ENCODE measurements around the gene HHIPL1.

Gene HHIPL1

GRCh38 chr14:99608591-99608990 lies 36.3 kb upstream of the HHIPL1 start:
- no peak for TF ChIP-seq EZH2phosphoT487 (IDR thresholded peaks at IDR 0.05; ENCODE audit: low read depth)
- no peak for TF ChIP-seq CTCF (IDR thresholded peaks at IDR 0.05; ENCODE audit: low read depth, low read length)
- H2AFZ ChIP-seq (ENCODE audit: low read depth, low read length): no peak overlapping the region
- no peaks in the 10 kb centered on the region for H3K79me2 ChIP-seq (ENCODE audit: low read length)
- no peak overlapping the region for H3K27ac ChIP-seq (ENCODE audit: low read length)
- no peaks in the 10 kb centered on the region for H3K27me3 ChIP-seq (ENCODE audit: low read depth, low read length)
- no peak overlapping the region for H3K4me2 ChIP-seq (ENCODE audit: low read length)
- H4K20me1 ChIP-seq (ENCODE audit: insufficient read depth, low read length): no peaks in the 10 kb centered on the region
- no peaks in the 10 kb centered on the region for H3K9me3 ChIP-seq (ENCODE audit: insufficient read depth, low read length)
- no peak overlapping the region for H3K4me3 ChIP-seq (ENCODE audit: low read length)
- no peak overlapping the region for H3K9ac ChIP-seq (ENCODE audit: low read length)
- H3K36me3 ChIP-seq (replicated peaks; ENCODE audit: low read depth, low read length): no peaks in the 10 kb centered on the region
- peaks cover 27% of the 10 kb centered on the region for H3K4me1 ChIP-seq (ENCODE audit: low read length)

GRCh38 chr14:99609245-99610170 lies 35.4 kb upstream of the HHIPL1 start:
- Histone ChIP-seq H3K27me3 (ENCODE audit: low read depth, low read length) (no peaks in the 10 kb centered on the region), H3K36me3 (replicated peaks; ENCODE audit: low read depth, low read length) (no peaks in the 10 kb centered on the region), H2AFZ (ENCODE audit: low read depth, low read length) (no peak overlapping the region), H3K4me3 (ENCODE audit: low read length) (no peak overlapping the region), H3K27ac (ENCODE audit: low read length) (no peak overlapping the region), H3K4me2 (ENCODE audit: low read length) (peak overlapping the region; percentile 39; the same call in 1 of the 2 replicates), H3K79me2 (ENCODE audit: low read length) (no peaks in the 10 kb centered on the region), H3K4me1 (ENCODE audit: low read length) (peaks cover 27% of the 10 kb centered on the region), H3K9ac (ENCODE audit: low read length) (no peak overlapping the region), H3K9me3 (ENCODE audit: insufficient read depth, low read length) (no peaks in the 10 kb centered on the region), H4K20me1 (ENCODE audit: insufficient read depth, low read length) (no peaks in the 10 kb centered on the region)
- TF ChIP-seq EZH2phosphoT487 (IDR thresholded peaks at IDR 0.05; ENCODE audit: low read depth): no peak
- TF ChIP-seq CTCF (IDR thresholded peaks at IDR 0.05; ENCODE audit: low read depth, low read length): peak; percentile 46

GRCh38 chr14:99611646-99612045 lies 33.3 kb upstream of the HHIPL1 start:
- H3K27me3 ChIP-seq (ENCODE audit: low read depth, low read length): peaks cover 5% of the 10 kb centered on the region; the same call in 1 of the 2 replicates
- H3K4me1 ChIP-seq (ENCODE audit: low read length): peaks cover 19% of the 10 kb centered on the region
- TF ChIP-seq EZH2phosphoT487 (IDR thresholded peaks at IDR 0.05; ENCODE audit: low read depth): no peak
- no peak for TF ChIP-seq CTCF (IDR thresholded peaks at IDR 0.05; ENCODE audit: low read depth, low read length)
- no peak overlapping the region for H3K9ac ChIP-seq (ENCODE audit: low read length)
- H2AFZ ChIP-seq (ENCODE audit: low read depth, low read length): no peak overlapping the region
- no peaks in the 10 kb centered on the region for H3K36me3 ChIP-seq (replicated peaks; ENCODE audit: low read depth, low read length)
- peak overlapping the region; percentile 25 for H3K4me2 ChIP-seq (ENCODE audit: low read length)
- H4K20me1 ChIP-seq (ENCODE audit: insufficient read depth, low read length): no peaks in the 10 kb centered on the region
- H3K79me2 ChIP-seq (ENCODE audit: low read length): no peaks in the 10 kb centered on the region
- no peak overlapping the region for H3K4me3 ChIP-seq (ENCODE audit: low read length)
- H3K27ac ChIP-seq (ENCODE audit: low read length): no peak overlapping the region
- H3K9me3 ChIP-seq (ENCODE audit: insufficient read depth, low read length): no peaks in the 10 kb centered on the region

- no peaks in the 10 kb centered on the region for H4K20me1 ChIP-seq (ENCODE audit: insufficient read depth, low read length)
Observed at GRCh38 chr14:99612071-99612737, 32.7 kb upstream of the HHIPL1 start.

More at GRCh38 chr14:99612071-99612737, 32.7 kb upstream of the HHIPL1 start:
- Histone ChIP-seq H3K9me3 (ENCODE audit: insufficient read depth, low read length) (no peaks in the 10 kb centered on the region), H3K4me3 (ENCODE audit: low read length) (no peak overlapping the region), H3K79me2 (ENCODE audit: low read length) (no peaks in the 10 kb centered on the region), H3K4me2 (ENCODE audit: low read length) (peak overlapping the region; percentile 25), H2AFZ (ENCODE audit: low read depth, low read length) (no peak overlapping the region), H3K27me3 (ENCODE audit: low read depth, low read length) (peaks cover 5% of the 10 kb centered on the region; the same call in 1 of the 2 replicates), H3K4me1 (ENCODE audit: low read length) (peaks cover 19% of the 10 kb centered on the region), H3K36me3 (replicated peaks; ENCODE audit: low read depth, low read length) (no peaks in the 10 kb centered on the region), H3K9ac (ENCODE audit: low read length) (no peak overlapping the region), H3K27ac (ENCODE audit: low read length) (no peak overlapping the region)
- TF ChIP-seq EZH2phosphoT487 (IDR thresholded peaks at IDR 0.05; ENCODE audit: low read depth) (no peak), CTCF (IDR thresholded peaks at IDR 0.05; ENCODE audit: low read depth, low read length) (no peak)

Measured in OCI-LY3 (cell line).